NCI-H1092 treated with DMSO at 0.1 percent for 48 hours (cell line): ENCODE results near the gene SUN1.
"Not testable (repeated sequence)": the region's sequence is repeated elsewhere in the genome, so short reads cannot be mapped to it uniquely, and the experiment has no call there.

Source experiments
- DNase-seq: peaks from one replicate; lab custom pipeline; 2025; lab: John Stamatoyannopoulos, UW

The SUN1 gene

DNA sequence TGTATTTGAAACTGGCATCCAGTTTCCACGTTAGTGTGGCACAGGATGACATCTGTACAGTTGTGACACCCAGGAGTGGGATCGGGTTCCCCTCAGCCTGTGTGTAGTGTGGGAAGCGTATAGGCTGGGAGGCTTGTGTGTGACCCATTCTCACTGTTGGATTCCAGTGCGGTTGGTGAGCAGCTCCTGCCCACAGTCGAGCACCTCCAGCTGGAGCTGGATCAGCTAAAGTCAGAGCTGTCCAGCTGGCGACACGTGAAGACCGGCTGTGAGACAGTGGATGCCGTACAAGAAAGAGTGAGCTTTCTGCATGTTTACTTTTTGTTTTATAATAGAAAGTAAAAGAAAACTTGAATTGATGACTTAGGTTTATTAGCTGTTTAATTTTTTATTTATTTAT lies 25.4 kb downstream of the SUN1 start:
- DNase-seq, result no peak

DNA sequence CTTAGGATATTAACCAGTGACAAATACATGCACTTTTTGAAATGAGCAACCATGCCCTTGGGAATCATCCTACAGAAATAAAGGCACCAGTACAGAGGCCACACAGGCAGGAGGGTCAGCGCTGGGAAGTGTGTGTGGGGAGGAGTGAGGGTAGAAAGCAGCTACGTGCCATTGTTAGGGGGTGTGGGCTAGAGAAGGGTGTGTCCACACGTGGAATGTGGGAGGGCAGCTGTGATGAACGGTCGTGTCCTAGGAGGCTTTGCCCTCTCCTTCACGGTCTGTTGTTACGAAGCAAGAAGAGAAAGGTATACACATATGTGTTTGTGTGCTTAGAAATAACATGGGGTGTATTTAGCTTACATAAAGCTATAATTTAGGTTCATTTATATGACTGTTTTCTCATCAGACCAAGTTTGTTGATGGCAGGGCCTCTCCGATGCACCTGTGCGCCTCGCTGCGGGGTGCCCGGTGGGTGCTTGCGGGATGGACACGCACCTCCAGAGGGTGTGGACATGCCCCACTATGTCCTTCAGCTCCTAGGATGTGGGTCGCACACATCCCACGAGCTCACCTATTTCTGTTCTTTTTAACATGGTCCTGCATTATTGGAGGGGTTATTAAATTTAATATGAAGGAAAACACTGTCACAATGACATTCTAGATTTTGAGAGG lies 27.2 kb downstream of the SUN1 start:
- no peak for DNase-seq

DNA sequence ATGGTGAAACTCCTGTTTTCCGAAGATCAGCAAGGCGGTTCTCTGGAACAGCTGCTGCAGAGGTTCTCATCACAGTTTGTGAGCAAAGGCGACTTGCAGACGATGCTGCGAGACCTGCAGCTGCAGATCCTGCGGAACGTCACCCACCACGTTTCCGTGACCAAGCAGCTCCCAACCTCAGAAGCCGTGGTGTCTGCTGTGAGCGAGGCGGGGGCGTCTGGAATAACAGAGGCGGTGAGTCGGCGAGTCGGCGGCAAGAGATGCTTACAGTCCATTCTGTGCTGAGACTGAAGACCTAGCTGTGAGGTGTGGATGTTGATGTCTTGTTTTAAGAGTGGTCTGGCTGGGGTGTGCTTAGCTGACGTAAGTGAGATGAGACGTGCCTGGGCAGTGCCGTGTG lies 27.9 kb downstream of the SUN1 start:
- DNase-seq, result no peak

DNA sequence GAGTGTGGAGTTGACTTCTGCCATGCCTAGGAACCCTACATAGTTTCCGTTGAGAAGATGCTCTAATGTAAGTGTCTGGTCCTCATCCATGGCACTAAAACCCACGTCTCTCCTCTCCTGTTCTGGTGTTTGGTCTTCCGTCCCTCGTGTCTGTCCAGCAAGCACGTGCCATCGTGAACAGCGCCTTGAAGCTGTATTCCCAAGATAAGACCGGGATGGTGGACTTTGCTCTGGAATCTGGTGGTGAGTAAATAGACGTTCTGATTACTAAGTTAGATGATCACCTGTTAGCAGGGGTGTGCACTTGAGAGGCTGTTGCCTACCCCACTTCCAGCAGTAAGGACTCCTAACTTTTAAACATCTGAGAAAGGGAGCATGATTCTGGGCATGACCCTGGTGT lies 28.9 kb downstream of the SUN1 start:
- no peak for DNase-seq

DNA sequence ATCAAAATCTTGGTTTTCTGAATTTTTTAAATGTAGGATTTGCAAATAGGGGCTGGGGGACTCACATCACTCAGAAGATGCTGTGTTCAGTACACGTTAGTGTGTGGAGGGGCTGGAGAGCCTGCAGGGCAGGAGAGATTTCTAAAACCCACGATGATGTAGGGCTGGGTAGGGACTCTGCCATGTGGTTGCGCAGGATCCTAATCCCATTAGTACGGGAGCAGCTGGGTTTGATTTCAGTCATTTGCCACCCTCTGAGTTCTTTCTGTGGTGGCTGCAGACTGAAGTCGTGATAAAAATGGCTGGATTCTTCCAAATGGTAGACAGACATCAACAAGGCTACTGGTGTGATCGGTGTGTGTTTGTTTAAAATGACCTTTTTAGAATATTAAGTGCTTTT lies 29.9 kb downstream of the SUN1 start:
- no peak for DNase-seq

DNA sequence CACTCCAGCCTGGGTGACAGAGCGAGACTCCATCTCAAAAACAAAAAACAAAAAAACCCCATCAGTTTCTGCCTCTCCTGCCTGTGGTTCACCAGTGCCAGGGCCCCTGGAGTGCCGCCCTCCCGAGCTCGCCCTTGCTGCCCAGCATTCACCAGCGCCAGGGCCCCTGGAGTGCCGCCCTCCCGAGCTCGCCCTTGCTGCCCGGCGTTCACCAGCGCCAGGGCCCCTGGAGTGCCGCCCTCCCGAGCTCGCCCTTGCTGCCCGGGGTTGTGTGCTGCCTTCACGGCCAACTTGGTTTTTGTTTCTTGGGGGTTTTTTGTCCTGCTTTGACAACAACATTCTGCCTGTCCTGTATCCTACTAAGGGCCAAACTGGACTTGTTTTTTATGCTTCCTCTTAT lies 30.8 kb downstream of the SUN1 start:
- no peak for DNase-seq

DNA sequence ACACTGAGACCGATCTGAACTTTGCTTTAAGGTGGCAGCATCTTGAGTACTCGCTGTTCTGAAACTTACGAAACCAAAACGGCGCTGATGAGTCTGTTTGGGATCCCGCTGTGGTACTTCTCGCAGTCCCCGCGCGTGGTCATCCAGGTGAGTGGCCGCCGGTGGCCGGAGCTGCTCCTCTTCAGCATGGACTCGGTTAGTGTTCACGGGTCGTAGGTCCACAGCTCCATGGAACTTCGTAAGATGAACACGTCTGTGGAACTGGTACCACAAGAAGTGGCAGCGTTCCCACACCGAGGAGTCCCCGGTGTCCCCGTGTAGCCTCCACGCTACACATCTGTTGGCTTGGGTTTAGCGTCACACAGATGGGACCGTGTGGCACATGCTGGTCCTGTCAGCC lies 33.6 kb downstream of the SUN1 start:
- DNase-seq, result no peak

DNA sequence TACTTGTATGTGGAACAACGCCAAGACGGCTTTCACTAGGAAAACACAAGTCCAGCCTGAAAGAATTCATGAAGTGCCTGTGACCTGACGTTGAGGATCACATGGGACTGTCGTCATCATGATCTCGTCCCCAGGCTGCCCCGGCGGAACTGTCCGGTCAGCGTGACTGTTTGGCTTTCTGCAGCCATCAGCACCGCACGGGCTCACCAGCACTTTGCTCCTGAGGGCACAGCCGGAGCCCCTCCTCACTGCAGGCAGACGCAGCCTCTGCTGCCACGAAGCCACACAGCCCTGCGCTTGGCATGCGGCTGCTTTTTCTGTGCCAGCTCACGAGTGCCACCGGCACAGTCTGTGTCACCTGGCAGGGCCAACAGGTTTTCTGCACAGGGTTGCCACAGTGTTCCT lies 34.7 kb downstream of the SUN1 start:
- DNase-seq, result no peak

DNA sequence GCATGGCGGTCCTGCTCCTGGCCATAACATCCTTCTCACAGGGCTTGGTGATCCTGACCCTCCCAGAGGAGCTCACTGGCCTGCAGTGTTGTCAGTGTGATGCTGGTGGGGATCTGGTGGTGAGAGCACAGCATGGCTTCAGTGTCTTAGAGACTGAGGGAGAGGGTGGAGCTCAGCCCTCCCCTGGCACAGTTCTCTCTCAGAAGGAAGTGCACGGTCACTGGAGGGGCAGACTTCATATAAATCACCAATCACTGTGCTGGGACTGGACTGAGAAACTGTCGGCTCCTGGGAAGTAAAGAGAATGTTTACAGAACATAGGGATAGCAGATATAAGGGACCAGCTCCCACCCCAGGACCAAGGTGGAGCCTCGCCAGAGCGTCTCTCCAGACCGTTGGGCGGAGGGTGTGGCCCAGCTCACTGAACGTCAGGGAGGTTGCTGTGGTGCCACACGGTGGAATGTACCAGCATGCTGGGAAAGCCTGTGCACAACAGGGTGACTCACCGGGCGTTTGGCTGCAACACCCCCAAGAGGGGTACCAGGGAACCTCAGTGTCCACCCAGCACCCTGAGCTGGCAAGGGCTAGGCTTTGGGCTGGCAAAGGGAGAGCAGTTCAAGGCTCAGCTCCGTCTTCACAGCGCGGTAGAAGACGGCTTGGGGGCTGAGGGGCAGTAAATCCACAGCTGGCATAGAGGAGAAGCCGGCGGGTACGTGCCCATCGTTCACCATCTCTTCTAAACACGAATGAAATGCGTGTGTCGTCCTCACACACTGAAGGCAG lies 35.3 kb downstream of the SUN1 start:
- DNase-seq, result no peak

DNA sequence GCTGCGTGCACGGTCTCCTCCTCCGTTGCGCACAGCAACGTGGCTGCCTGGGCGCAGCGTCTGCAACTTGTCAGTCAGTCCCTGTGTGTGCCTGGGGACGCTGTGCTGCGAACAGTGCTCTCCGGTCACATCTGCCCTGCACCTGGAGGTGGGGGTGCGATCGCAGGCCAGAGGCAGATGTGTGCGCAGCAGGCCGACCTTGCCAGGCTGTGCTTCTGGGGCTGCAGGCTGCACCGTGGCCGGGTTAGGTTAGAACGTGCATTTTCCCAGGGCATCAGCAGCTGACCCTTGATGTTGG lies 35.9 kb downstream of the SUN1 start:
- DNase-seq, result no peak

DNA sequence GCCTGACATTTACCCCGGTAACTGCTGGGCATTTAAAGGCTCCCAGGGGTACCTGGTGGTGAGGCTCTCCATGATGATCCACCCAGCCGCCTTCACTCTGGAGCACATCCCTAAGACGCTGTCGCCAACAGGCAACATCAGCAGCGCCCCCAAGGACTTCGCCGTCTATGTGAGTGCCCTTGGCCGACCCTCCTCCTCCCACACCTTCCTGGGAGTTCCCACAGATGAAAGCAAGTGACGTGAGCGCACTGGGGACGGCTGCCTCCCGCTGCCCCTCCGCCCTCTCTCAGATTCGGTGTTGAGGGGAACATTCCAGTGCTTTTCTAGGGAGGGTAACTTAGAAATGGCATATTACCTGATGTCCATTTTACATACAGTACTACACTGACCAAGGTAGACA lies 37.1 kb downstream of the SUN1 start:
- DNase-seq, result no peak

DNA sequence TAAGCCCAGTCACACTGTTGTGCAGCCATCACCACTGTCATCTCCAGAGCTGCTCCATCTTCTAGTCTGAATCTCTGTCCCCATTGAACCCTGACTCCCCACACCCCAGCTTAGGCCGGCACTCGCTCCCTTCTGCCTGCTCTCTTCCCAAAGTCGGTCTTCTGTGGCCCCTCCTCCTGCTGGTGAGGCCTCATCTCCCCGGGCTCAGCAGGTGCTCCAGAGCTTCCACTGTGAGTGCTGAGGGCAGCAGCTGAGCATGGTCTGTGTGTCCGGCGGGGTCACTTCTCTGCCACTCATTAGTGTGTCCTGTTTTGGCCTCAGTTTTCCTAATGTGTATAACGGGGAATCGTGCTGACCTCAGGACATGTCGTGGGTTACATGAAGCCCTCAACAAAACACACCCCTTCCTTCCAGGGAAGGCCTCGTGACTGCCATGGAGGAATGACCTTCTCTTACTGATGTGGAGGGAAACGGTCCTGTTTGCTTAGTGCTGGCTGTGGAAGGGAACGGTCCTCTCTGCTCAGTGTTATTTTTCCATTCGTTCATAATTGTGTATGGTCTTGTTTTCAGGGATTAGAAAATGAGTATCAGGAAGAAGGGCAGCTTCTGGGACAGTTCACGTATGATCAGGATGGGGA lies 39.7 kb downstream of the SUN1 start:
- no peak for DNase-seq

DNA sequence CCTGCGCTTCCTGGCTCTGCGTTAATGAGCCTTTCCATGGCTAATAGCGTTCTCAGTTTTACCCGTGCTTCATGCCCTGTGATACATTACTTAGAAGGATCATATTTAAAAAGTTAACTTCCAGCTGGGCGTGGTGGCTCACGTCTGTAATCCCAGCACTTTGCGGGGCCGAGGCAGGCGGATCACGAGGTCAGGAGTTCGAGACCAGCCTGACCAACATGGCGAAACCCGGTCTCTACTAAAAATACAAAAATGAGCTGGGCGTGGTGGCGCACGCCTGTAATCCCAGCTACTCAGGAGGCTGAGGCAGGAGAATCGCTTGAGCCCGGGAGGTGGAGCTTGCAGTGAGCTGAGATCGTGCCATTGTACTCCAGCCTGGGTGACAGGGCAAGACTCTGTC lies 40.4 kb downstream of the SUN1 start:
- not testable (repeated sequence) for DNase-seq

DNA sequence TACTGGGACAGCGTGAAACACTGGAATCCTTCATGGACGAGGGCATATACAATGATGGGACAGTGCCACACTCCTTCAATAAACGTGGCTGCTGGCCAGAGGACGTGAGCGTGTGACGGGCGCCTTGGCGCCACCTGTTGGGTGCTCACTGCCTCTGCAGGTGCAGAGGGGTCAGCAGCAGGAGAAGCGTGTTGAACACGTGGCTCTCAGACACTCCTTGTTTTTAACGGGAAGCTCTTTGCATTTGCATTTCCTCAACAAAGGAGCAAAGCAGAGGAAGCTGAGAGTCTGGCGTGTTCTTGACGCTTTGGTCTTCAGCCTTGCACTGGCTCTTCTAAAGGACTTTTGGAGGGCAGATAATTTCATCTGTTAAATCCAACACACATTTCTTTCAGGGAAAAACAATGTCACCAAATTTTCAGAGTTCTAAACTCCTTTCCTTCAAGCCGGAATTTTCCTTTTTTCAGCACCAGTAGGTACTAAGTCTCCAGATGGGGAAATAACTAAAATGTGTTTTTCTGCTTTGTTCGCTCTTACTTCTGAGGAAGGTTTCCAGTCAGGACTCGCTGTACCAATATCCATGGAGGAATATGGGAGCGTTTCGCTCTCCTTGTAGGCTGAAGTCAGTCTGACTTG lies 41.2 kb downstream of the SUN1 start:
- peak; percentile 78 for DNase-seq

DNA sequence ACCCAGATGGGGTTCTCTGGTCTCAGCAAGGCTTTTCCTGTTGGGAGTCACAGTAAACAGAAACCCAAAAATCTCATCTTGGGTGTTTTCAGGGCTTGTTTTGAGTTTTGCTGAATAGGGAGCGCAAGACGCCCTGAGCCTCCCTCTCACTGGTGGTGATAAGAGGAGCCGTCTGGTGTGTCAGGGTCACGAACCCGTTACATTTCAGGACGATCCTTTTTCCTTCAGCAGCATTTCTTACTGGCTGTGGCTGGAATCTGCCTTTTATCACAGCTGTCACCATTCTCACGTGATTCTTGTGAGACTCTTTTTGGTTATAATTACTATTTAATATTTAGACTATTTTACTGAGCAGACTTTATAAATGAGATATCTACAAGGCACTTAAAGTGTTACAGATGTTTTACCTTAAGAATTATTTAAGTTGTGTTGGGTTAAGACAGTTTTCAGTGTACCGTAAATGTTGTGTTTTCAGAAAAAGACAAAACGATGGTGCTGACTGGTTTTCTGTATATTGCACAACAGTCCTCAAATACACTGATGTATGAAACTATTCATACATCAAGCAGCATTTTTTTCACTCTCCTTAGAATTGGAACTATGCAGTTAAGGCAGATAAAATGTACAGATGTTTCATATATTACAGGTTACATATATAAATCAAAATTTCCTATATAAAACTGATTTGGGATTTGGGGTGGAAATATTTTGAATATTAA lies 41.9 kb downstream of the SUN1 start:
- no peak for DNase-seq

DNA sequence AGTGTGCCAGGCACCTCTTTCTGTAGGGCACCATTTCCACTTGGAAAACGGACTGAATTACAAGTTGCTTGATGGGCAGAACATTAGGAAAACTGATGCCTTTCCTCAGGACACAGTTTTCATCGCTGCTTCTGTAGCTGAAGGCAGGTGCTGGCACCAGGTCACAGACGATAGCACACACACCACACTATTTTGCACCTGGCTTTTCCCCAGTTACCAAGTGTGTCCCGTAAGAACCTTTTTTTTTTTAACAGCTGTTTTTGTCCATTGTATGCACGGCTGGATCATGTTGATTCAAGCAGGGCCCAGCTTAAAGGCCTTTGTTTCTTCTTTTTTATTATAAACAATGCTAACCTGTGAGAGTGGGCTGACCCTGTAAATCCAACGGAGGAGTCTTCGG lies 42.8 kb downstream of the SUN1 start:
- DNase-seq, result peak; percentile 78

DNA sequence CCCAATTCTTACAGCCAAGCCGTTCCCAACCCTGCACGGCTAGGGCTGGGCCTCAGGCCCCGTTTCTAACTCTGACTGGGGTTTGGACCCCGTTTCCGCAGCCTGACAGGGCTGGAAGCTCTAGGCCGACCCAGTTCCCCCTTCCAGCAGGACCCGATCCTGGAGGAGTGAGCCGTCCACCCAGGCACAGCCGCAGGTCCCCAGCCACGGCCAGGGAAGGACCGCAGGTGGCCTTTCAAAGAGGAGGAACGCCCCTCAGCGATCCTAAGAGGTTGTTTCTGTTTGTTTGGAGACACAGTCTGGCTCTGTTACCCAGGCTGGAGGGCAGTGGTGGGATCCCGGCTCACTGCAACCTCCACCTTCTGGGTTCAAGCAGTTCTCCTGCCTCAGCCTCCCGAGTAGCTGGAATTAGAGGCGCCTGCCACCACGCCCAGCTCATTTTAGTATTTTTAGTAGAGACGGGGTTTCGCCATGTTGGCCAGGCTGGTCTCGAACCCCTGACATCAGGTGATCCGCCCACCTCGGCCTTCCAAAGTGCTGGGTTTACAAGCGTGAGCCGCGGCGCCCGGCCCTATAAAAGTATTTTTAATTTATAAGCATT lies 43.3 kb downstream of the SUN1 start:
- peak; percentile 53 for DNase-seq

DNA sequence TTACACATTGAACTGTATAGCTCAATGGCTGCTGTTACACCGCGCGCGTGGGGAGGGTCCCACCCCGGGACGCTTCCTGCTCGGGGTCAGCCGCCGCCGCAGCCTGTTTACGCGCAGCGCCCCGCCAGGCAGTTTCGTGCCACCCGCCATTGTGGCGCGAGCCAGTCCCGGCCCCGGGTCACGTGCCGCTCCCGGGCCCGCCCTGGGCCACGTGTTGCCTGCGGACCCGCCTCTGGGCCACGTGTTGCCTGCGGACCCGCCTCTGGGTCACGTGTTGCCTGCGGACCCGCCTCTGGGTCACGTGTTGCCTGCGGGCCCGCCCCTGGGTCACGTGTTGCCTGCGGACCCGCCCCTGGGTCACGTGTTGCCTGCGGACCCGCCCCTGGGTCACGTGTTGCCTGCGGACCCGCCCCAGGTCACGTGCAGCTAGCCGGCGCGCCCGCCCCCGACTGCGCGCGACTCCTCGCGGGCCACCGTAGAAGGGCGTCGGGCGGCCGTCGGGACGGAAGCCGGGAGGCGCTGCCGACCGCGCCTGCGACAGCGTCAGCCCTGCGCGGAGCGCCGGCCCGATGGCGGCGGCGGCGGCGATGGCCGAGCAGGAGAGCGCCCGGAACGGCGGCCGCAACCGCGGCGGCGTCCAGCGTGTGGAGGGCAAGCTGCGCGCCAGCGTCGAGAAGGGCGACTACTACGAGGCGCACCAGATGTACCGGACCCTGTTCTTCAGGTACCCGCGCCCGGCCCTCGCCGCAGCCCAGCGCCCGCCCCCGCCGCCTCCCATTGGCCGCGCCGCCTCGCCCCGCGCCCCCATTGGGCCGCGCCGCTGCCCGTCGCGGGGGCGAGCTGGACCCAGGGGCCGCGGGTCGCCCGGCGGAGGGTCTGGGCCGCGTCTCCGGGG lies 44.0 kb downstream of the SUN1 start, which contains the start of gene GET4:
TSS of gene GET4 (plus strand) at position 478 of the 895 bp plus-strand sequence. CDS start at position 570, 92 bp downstream.
- DNase-seq, result peak; percentile 94

DNA sequence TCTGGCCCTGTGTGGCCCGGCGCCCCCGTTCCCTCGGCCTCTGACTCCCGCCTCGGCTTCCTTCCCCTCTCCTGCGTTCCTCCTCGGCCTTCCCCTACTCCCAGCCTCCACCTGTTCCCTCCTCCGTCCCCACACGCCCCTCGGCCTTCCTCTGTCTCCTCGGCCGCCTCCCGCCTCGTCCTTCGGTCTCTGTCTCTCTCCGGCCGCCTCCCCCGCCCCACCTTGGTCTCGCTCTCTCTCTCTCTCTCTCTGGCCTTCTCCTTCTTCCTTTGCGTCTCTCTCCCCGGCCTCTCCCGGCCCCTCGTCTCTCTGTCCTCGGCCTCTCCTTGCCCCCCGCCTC lies 44.7 kb downstream of the SUN1 start:
- DNase-seq, result no peak

DNA sequence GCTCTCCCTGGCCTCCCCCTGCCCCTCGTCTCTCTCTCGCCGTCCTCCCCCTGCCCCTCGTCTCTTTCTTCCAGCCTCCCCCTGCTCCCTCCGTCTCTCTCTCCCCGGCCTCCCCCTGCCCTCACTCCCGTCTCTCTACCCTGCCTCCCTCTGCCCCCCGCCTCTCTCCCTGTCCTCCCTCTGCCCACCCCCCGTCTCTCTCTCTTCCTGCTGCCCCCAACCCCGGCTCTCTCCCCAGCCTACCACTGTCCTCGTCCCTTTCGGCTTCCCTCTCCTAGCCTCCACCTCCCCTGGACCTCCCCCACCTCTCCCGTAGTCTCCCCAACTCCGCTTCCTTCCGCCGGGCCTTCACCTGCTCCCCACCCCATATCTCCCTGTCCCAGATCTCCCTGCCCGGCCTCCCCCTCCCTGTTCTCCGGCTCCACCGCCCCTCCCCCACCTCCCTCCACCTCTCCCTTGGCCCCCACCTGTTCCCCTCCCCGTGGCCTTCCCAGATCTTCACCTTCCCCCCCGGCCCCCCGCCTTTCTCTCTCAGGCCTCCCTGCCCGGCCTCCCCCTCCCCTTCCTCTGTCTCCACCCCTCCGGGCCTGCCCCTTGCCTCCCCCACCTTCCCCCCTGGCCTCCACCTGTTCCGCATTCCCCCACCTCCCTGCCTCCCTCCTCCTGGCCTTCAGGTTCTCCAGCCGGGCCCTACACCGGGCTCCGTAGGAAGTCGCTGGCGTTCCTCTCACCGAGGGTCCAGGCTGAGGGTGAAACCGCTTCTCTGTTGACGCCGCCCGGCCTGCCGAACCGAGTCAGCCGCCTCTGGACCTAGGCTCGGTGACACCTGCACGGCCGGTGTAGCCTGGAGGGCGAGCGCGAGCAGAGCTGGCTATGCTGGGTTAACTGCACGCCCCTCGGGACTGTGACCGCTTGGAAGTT lies 45.3 kb downstream of the SUN1 start:
- no peak for DNase-seq
